ENCODE data around the gene FHIT. TPM values are rescaled to one million over a fixed set of nuclear protein-coding genes. Genes with fewer than 3 reads are reported as not detected.

FHIT gene
- total and polyA plus RNA-seq, 2 experiments from 2014 or later = 9.7 to 16.2 TPM

GRCh38 chr3:59699648-59700320 lies 1551.5 kb downstream of the FHIT start:
- H3K4me2 ChIP-seq = no peak overlapping the region
- H3K79me2 ChIP-seq = no peaks in the 10 kb centered on the region
- no peak for DNase-seq (ENCODE audit: low spot score)
- H2AFZ ChIP-seq = no peak overlapping the region
- WGBS (ENCODE audit: low lambda C conversion rate, missing lambda C conversion rate) = 69% methylated on average over 6 of the region's 6 CpGs
- H3K9me3 ChIP-seq (ENCODE audit: low read depth) = no peaks in the 10 kb centered on the region
- H4K20me1 ChIP-seq (ENCODE audit: insufficient read depth, poor library complexity, severe bottlenecking) = no peaks in the 10 kb centered on the region
- no peaks in the 10 kb centered on the region for H3K36me3 ChIP-seq (replicated peaks; ENCODE audit: insufficient read depth, low read depth)
- no peaks in the 10 kb centered on the region for H3K9me2 ChIP-seq (replicated peaks; ENCODE audit: insufficient read depth)
- H3K4me1 ChIP-seq (ENCODE audit: insufficient read depth) = no peaks in the 10 kb centered on the region
- H3K27ac ChIP-seq = no peak overlapping the region
- H3K27me3 ChIP-seq = no peaks in the 10 kb centered on the region
- no peak overlapping the region for H3K4me3 ChIP-seq
- no peak for TF ChIP-seq EZH2phosphoT487 (IDR thresholded peaks at IDR 0.05; ENCODE audit: low read depth, severe bottlenecking, unreplicated experiment)
- TF ChIP-seq CTCF (IDR thresholded peaks at IDR 0.05; ENCODE audit: poor library complexity) = no peak
- no peak for TF ChIP-seq EZH2 (IDR thresholded peaks at IDR 0.05; ENCODE audit: borderline replicate concordance)

Small RNAs within 50 kb of the gene (microRNA-seq; reads per million reads assigned to microRNA genes)
- gene MIR548BB = not detected

Small RNAs within 50 kb of the gene (small RNA-seq; reads per million reads assigned to genes)
- gene MIR548BB (not detected), gene RF00012 (not detected)

Measured in hepatocyte (in vitro differentiated cells).